Right atrium auricular region (tissue), 2 donors: ENCODE measurements around the gene CDC42EP5. TPM values are rescaled to one million over a fixed set of nuclear protein-coding genes. Genes with fewer than 3 reads are reported as not detected.

Source experiments
- DNase-seq: peaks from one replicate; pipeline ENCODE4 v3.0.0-alpha.2; 2019; ENCODE audit warnings: low spot score
- H3K27ac ChIP-seq, 2 donors: fragments of 200-600 bp; sonication (generic); 1 replicate in 1 of 2; 2 replicates in 1 of 2; pipeline ENCODE4 v1.5.1; 2016 to 2019
- H3K27me3 ChIP-seq, 2 donors: fragments of 200-600 bp; sonication (generic); one replicate each; pipeline versions ENCODE4 v1.5.1 to v1.6.0; 2017 to 2019
- H3K36me3 ChIP-seq: fragments of 200-600 bp; sonication (generic); one replicate; pipeline ENCODE4 v1.5.1; 2016
- H3K4me1 ChIP-seq, 2 donors: fragments of 200-600 bp; sonication (generic); one replicate each; pipeline versions ENCODE4 v1.5.1 to v1.6.0; 2017 to 2019
- H3K4me3 ChIP-seq, 2 donors: fragments of 200-600 bp; sonication (generic); 1 replicate in 1 of 2; 2 replicates in 1 of 2; pipeline ENCODE4 v1.5.1; 2017 to 2019; ENCODE audit warnings: mild to moderate bottlenecking in 1 of 2, moderate library complexity in 1 of 2
- H3K9me3 ChIP-seq, 2 donors: fragments of 200-600 bp; sonication (generic); one replicate each; pipeline ENCODE4 v1.5.1; 2019
- CTCF ChIP-seq, 2 donors: fragments of 200-600 bp; sonication (generic); IDR thresholded peaks; one replicate each; pipeline ENCODE4 v1.5.1; 2019; ENCODE audit warnings: antibody characterized with exemption in 2 of 2
- total RNA-seq, 2 donors: library from RNA; depleted of rRNA; stranded (reverse); fragments of >200 nt; gene quantifications; one replicate each; pipeline ENCODE4 v1.1.0, GENCODE V29; 2016

The CDC42EP5 gene
- total RNA-seq, 2 donors from 2014 or later, result 11.4 to 15.2 TPM

GRCh38 chr19:54427586-54427985, 45.5 kb downstream of the CDC42EP5 start:
- no peak overlapping the region for H3K27ac ChIP-seq
- DNase-seq, result no peak
- H3K4me3 ChIP-seq, result no peak overlapping the region
- H3K4me1 ChIP-seq, result peaks cover 0 to 24% of the 10 kb centered on the region in 2 donors
- TF ChIP-seq CTCF (IDR thresholded peaks at IDR 0.05), result no peak
- H3K27me3 ChIP-seq, result no peaks in the 10 kb centered on the region
- H3K9me3 ChIP-seq, result no peaks in the 10 kb centered on the region
- no peaks in the 10 kb centered on the region for H3K36me3 ChIP-seq

DNA sequence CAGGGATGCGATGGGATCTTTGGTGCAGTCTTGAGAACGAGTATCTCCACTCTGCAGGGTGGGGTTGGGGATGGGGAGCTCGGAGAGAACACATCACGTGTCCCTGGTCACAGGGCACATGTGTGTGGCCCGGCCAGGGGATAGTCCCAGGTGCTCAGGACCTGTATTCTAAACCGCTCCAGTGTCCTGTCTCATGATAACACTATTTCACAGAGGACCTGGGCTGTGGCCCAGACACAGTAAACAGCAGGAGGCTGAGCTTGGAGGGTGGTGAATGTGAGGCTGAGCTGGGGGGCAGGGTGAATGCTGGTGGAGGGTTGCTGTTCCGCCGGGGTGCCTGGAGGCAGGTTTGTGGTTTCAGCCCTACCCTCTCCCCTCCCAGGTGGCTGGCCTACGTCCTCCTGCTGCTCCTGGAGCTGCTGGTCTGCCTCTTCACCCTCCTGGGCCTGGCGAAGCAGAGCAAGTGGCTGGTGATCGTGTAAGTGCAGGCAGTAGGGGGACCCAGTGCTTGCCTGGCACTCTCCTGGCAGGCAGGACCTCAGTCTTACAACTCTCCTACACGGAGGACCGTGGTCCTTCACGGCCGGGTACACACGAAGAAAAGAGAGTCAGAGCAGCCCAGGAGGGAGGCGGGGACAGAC, 46.7 kb downstream of the CDC42EP5 start:
- no peak for DNase-seq
- no peak for TF ChIP-seq CTCF (IDR thresholded peaks at IDR 0.05)
- Histone ChIP-seq H3K9me3 (no peaks in the 10 kb centered on the region), H3K27ac (no peak overlapping the region), H3K27me3 (no peaks in the 10 kb centered on the region), H3K4me3 (no peak overlapping the region), H3K4me1 (peaks cover 0 to 16% of the 10 kb centered on the region in 2 donors), H3K36me3 (no peaks in the 10 kb centered on the region)

DNA sequence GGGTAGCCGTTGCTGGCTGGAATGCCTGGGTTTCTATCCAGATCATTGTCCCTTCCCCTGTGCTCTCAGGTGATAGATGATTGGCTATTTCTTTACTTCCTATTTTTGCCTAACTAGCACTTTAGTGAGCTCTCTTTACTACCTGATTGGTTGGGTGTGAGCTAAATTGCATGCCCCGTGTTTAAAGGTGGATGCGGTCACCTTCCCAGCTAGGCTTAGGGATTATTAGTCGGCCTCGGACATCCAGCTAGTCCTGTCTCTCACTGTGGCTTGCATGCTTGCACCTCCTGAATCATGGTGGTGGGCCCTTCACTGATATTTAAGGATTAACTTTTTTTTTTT, 47.7 kb downstream of the CDC42EP5 start:
- peaks cover 0 to 14% of the 10 kb centered on the region in 2 donors for H3K4me1 ChIP-seq
- no peak for DNase-seq
- no peak overlapping the region for H3K27ac ChIP-seq
- TF ChIP-seq CTCF (IDR thresholded peaks at IDR 0.05), result no peak
- H3K4me3 ChIP-seq, result no peak overlapping the region
- no peaks in the 10 kb centered on the region for H3K36me3 ChIP-seq
- no peaks in the 10 kb centered on the region for H3K9me3 ChIP-seq
- H3K27me3 ChIP-seq, result peaks cover 0 to 3% of the 10 kb centered on the region in 2 donors

DNA sequence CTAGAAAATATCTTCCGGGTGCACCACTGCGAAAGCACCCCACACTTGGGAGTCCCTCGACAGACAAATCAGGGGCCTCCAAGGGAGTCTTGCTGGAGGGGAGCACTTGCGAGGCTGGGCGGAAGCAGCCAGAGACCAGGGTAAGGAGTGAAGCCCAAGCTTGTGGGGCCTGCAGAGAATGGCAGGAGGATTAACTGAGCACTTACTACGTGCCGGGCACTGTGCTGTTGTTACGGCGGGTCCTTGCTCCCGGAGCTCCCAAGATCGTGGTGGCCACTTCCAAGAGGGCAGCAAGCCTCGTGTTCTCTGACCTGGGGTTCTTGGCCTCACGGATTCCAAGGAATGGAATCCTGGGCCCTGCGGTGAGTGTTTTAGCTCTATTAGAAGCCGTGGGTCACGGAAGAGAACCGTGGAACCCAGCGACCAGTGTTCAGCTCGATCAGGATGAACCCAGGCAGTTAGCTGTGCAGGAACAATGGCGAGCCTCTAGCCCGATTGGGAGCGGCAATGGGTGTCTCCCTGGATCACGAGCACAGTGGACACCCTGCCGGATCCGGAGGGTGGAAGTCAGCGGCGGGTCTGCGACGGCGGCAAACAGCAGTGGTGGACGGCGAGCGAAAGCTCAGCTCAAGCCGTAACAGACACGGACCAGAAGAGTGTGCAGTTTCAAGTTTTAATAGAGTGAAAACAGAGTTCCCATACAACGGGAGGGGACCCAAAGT, 48.3 kb downstream of the CDC42EP5 start:
- Histone ChIP-seq H3K9me3 (no peaks in the 10 kb centered on the region), H3K4me3 (no peak overlapping the region), H3K36me3 (no peaks in the 10 kb centered on the region), H3K27me3 (peaks cover 0 to 7% of the 10 kb centered on the region in 2 donors), H3K4me1 (peaks cover 0 to 14% of the 10 kb centered on the region in 2 donors), H3K27ac (no peak overlapping the region)
- no peak for TF ChIP-seq CTCF (IDR thresholded peaks at IDR 0.05)
- DNase-seq, result no peak

DNA sequence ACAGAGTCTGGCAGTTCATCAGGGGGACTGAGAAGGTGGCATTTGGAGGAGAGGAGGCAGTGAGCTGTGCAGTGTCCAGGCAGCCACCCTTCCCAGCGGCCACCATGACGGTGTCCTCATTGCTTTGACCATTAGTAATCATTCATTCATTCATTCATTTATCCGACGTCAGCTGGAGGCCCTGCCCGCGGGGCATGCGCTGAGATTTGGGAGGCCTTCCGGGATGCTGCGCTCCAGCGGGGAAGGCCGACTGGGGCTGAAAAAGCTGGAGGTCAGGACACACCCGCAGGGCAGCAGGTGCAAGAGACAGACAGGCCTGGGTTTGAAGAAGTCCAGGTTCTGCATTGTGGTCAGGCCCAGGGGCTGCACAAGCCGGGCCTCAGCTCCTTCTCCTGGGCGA, 48.9 kb downstream of the CDC42EP5 start:
- DNase-seq, result no peak
- Histone ChIP-seq H3K9me3 (no peaks in the 10 kb centered on the region), H3K27me3 (peaks cover 0 to 7% of the 10 kb centered on the region in 2 donors), H3K36me3 (no peaks in the 10 kb centered on the region), H3K27ac (no peak overlapping the region), H3K4me3 (no peak overlapping the region), H3K4me1 (peaks cover 0 to 14% of the 10 kb centered on the region in 2 donors)
- no peak for TF ChIP-seq CTCF (IDR thresholded peaks at IDR 0.05)
